Measurements from ENCODE around the gene PEF1. TPM values are rescaled to one million over a fixed set of nuclear protein-coding genes. Genes with fewer than 3 reads are reported as not detected.

PEF1 gene
- polyA plus RNA-seq, 1 experiment = 71.8 TPM

DNA sequence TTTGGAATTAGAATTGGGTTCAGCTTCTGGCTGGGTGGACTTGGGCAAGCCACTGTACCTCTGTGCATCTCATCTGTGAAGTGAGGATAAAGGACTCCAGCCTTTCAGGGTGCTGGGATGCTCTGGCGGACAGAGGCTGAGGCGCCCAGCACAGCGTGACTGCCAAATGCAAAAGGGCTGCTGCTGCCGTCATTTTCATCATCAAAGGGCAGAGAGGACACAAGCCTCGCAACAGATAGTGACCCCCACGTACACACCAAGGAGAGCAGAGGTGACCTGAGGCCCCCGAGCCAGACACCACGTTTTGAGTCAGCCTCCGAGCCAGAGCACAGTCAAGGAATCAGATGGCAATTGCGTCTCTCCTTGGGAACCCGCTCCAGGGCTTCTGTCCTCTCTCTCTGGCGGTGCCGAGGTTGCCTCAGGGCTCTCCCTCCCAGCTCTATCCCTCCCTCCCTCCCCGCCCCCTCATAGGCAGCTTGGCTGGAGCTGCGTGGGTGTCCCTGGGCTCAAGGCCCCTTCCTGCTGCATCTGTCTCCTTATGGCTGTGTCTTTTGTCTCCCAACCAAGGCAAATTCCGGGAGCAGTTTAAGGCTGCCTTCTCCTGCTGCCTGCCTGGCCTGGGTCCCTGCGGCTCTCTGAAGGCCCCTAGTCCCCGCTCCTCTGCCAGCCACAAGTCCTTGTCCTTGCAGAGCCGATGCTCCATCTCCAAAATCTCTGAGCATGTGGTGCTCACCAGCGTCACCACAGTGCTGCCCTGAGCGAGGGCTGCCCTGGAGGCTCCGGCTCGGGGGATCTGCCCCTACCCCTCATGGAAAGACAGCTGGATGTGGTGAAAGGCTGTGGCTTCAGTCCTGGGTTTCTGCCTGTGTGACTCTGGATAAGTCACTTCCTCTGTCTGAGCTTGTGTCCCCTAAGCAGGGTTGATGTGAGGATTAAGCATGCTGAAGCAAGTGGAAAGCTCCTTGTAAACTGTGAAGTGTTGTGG lies 18.2 kb downstream of the PEF1 start:
- CTCF ChIA-PET = interaction anchor here (1.3 to 5.6 kb wide), 2 partner anchors 8 to 90 kb away, joined by 4 to 29 read pairs; no protein-coding TSS in a partner anchor
- H3K4me3 ChIP-seq (ENCODE audit: low read depth, low read length) = no peak overlapping the region
- no peaks in the 10 kb centered on the region for H3K9me3 ChIP-seq (ENCODE audit: control insufficient read depth, insufficient read depth, low read length)
- H3K27me3 ChIP-seq (ENCODE audit: control insufficient read depth, insufficient read depth, low read length) = no peaks in the 10 kb centered on the region
- TF ChIP-seq, protein P1, sequence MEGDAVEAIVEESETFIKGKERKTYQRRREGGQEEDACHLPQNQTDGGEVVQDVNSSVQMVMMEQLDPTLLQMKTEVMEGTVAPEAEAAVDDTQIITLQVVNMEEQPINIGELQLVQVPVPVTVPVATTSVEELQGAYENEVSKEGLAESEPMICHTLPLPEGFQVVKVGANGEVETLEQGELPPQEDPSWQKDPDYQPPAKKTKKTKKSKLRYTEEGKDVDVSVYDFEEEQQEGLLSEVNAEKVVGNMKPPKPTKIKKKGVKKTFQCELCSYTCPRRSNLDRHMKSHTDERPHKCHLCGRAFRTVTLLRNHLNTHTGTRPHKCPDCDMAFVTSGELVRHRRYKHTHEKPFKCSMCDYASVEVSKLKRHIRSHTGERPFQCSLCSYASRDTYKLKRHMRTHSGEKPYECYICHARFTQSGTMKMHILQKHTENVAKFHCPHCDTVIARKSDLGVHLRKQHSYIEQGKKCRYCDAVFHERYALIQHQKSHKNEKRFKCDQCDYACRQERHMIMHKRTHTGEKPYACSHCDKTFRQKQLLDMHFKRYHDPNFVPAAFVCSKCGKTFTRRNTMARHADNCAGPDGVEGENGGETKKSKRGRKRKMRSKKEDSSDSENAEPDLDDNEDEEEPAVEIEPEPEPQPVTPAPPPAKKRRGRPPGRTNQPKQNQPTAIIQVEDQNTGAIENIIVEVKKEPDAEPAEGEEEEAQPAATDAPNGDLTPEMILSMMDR (IDR thresholded peaks at IDR 0.05; ENCODE audit: low read depth, low read length) = no peak
- POLR2A ChIA-PET = no interaction called here
- no peak for DNase-seq (ENCODE audit: low read depth, low spot score)
- H3K27ac ChIP-seq (ENCODE audit: low read depth, low read length) = peak overlapping the region; percentile 21

DNA sequence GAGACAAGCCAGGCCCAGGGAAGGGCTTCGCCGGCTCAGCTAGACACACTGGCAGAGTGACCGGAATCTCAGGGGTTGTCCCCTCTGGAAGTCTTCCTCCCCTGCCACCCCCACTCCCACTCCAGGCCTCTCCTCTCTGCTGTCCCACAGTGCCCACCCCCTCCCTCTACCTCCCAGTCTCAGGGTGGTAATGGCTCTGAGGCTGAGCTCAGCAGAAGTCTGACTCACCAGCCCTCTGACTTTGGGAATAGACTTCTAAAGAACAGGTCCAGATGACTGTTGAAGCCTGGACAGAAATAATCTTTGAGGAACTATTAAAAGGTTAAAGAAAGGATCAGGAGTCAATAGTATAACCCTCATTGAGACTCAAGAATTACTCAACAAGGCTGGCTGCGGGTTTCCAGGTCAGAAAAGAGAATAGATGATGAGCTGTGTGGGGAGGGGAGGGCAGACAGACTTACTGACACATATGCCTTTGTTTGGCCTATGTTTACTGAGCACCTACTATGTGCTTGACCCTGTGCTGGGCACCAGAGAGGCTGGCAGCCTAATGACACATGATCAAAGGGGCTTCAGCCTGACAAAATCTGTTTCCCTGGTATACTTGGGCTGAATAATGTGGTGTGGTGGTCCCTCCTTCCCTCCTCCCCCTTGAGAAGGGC lies 19.0 kb downstream of the PEF1 start:
- peak overlapping the region; percentile 3 for H3K27ac ChIP-seq (ENCODE audit: low read depth, low read length)
- H3K4me3 ChIP-seq (ENCODE audit: low read depth, low read length) = no peak overlapping the region
- CTCF ChIA-PET = interaction anchor here (1.1 to 1.4 kb wide), 3 partner anchors 62 to 91 kb away, joined by 3 to 4 read pairs (median 3); no protein-coding TSS in a partner anchor
- TF ChIP-seq, protein P1 (IDR thresholded peaks at IDR 0.05; ENCODE audit: low read depth, low read length) = no peak
- DNase-seq (ENCODE audit: low read depth, low spot score) = no peak
- POLR2A ChIA-PET = interaction anchor here (0.5 kb wide), 1 partner anchor 276 kb away, joined by 3 read pairs; no protein-coding TSS in a partner anchor
- no peaks in the 10 kb centered on the region for H3K27me3 ChIP-seq (ENCODE audit: control insufficient read depth, insufficient read depth, low read length)
- no peaks in the 10 kb centered on the region for H3K9me3 ChIP-seq (ENCODE audit: control insufficient read depth, insufficient read depth, low read length)

- no peak overlapping the region for H3K27ac ChIP-seq (ENCODE audit: low read depth, low read length)
- no peaks in the 10 kb centered on the region for H3K9me3 ChIP-seq (ENCODE audit: control insufficient read depth, insufficient read depth, low read length)
- ChIA-PET CTCF (interaction anchor here (1.1 to 1.4 kb wide), 3 partner anchors 62 to 92 kb away, joined by 3 to 4 read pairs (median 3); no protein-coding TSS in a partner anchor), POLR2A (interaction anchor here (0.5 kb wide), 1 partner anchor 276 kb away, joined by 3 read pairs; no protein-coding TSS in a partner anchor)
- H3K4me3 ChIP-seq (ENCODE audit: low read depth, low read length) = no peak overlapping the region
- H3K27me3 ChIP-seq (ENCODE audit: control insufficient read depth, insufficient read depth, low read length) = no peaks in the 10 kb centered on the region
- DNase-seq (ENCODE audit: low read depth, low spot score) = no peak
- TF ChIP-seq, protein P1 (IDR thresholded peaks at IDR 0.05; ENCODE audit: low read depth, low read length) = no peak
Observed at GRCh38 chr1:31624731-31625514, 19.8 kb downstream of the PEF1 start.

GRCh38 chr1:31624309-31624708 lies 20.4 kb downstream of the PEF1 start:
- TF ChIP-seq, protein P1 (IDR thresholded peaks at IDR 0.05; ENCODE audit: low read depth, low read length) = no peak
- H3K27ac ChIP-seq (ENCODE audit: low read depth, low read length) = no peak overlapping the region
- no peak for DNase-seq (ENCODE audit: low read depth, low spot score)
- no peaks in the 10 kb centered on the region for H3K27me3 ChIP-seq (ENCODE audit: control insufficient read depth, insufficient read depth, low read length)
- POLR2A ChIA-PET = no interaction called here
- CTCF ChIA-PET = interaction anchor here (0.7 to 1.4 kb wide), 2 partner anchors 75 to 104 kb away, joined by 3 read pairs; no protein-coding TSS in a partner anchor
- H3K4me3 ChIP-seq (ENCODE audit: low read depth, low read length) = no peak overlapping the region
- no peaks in the 10 kb centered on the region for H3K9me3 ChIP-seq (ENCODE audit: control insufficient read depth, insufficient read depth, low read length)

Measured in AG04450 (cell line).